H1 (cell line): ENCODE data around the gene MGME1. TPM values are rescaled to one million over a fixed set of nuclear protein-coding genes. Genes with fewer than 3 reads are reported as not detected.

Source experiments
- CTCF ChIP-seq, 3 experiments: IDR thresholded peaks; 1 replicate in 2 of 3; 2 replicates in 1 of 3; pipeline versions ENCODE4 v1.5.1 to v1.6.1; 2011; ENCODE audit warnings: low read length in 3 of 3, mild to moderate bottlenecking in 3 of 3, inconsistent platforms in 2 of 3, low read depth in 1 of 3, moderate library complexity in 1 of 3; ENCODE audit not compliant: insufficient read depth in 1 of 3; ENCODE audit errors: control extremely low read depth in 1 of 3
- EP300 ChIP-seq, 2 experiments: IDR thresholded peaks; 1 replicate in 1 of 2; 2 replicates in 1 of 2; pipeline ENCODE4 v1.6.1; 2011 to 2012; ENCODE audit warnings: low read depth in 2 of 2, low read length in 2 of 2, mild to moderate bottlenecking in 2 of 2, borderline replicate concordance in 1 of 2, inconsistent platforms in 1 of 2, moderate library complexity in 1 of 2
- FOSL1 ChIP-seq: IDR thresholded peaks from 2 replicates; pipeline ENCODE4 v1.6.1; 2011; ENCODE audit warnings: mild to moderate bottlenecking, low read depth, low read length, moderate library complexity; ENCODE audit not compliant: insufficient read depth
- KDM4A ChIP-seq: IDR thresholded peaks from one replicate; pipeline ENCODE4 v1.7.1; 2012; ENCODE audit warnings: low read depth, mild to moderate bottlenecking, moderate library complexity, low read length, inconsistent platforms; ENCODE audit not compliant: severe bottlenecking
- RXRA ChIP-seq: IDR thresholded peaks from 2 replicates; pipeline ENCODE4 v1.6.1; 2011; ENCODE audit warnings: low read depth, mild to moderate bottlenecking, low read length, moderate library complexity; ENCODE audit not compliant: insufficient read depth
- TCF12 ChIP-seq: IDR thresholded peaks from 2 replicates; pipeline ENCODE4 v1.6.1; 2011; ENCODE audit warnings: low read depth, mild to moderate bottlenecking, low read length
- USF2 ChIP-seq: IDR thresholded peaks from 2 replicates; pipeline ENCODE4 v1.6.1; 2011; ENCODE audit warnings: low read length, improper control_type of control experiment
- ZNF274 ChIP-seq: IDR thresholded peaks from 2 replicates; pipeline ENCODE4 v1.7.0; 2012; ENCODE audit warnings: low read length, borderline replicate concordance; ENCODE audit errors: extremely low read depth
- polyA plus RNA-seq, 7 experiments: library from polyadenylated mRNA; depleted of rRNA in 3 of 7; stranded (reverse) in 5 of 7; unstranded in 2 of 7; fragments of >200 nt in 5 of 7; fragments of 200-250 nt in 2 of 7; gene quantifications; 1 replicate in 5 of 7; 2 replicates in 1 of 7; 4 replicates in 1 of 7; pipeline versions ENCODE4 v1.2.1 to v1.2.3, GENCODE V29; 2011 to 2013; ENCODE audit warnings: missing spikeins in 2 of 7, mixed read lengths in 2 of 7
- total RNA-seq: library from RNA; stranded (reverse); fragmentation: NEBNext Ultra II Directional; extraction: Animal tissue kit (Norgen Biotek cat#: 25700); gene quantifications from 2 replicates; pipeline ENCODE4 v1.2.1, GENCODE V29; 2021

The MGME1 gene
- total and polyA plus RNA-seq, 2 of the 8 experiments (the other 6 are each of a cell fraction or from before 2014, with no cell fraction given): 27.7 to 59.0 TPM

GRCh38 chr20:17935186-17935585 is 33.6 kb upstream of the MGME1 start (continued):
- TF ChIP-seq RXRA (no peak), FOSL1 (no peak), KDM4A (no peak), ZNF274 (no peak), CTCF (IDR thresholded peaks at IDR 0.05; ENCODE audit: control extremely low read depth in 1 of 3, insufficient read depth in 1 of 3, low read depth in 1 of 3, low read length in 3 of 3) (no peak), USF2 (no peak), TCF12 (no peak), EP300 (IDR thresholded peaks at IDR 0.05; ENCODE audit: borderline replicate concordance in 1 of 2, low read depth in 2 of 2, low read length in 2 of 2) (no peak)
